Measurements from ENCODE around the gene CLRN3. TPM values are rescaled to one million over a fixed set of nuclear protein-coding genes. Genes with fewer than 3 reads are reported as not detected.

Gene CLRN3
- total RNA-seq, 1 donor from 2014 or later, result not detected

DNA sequence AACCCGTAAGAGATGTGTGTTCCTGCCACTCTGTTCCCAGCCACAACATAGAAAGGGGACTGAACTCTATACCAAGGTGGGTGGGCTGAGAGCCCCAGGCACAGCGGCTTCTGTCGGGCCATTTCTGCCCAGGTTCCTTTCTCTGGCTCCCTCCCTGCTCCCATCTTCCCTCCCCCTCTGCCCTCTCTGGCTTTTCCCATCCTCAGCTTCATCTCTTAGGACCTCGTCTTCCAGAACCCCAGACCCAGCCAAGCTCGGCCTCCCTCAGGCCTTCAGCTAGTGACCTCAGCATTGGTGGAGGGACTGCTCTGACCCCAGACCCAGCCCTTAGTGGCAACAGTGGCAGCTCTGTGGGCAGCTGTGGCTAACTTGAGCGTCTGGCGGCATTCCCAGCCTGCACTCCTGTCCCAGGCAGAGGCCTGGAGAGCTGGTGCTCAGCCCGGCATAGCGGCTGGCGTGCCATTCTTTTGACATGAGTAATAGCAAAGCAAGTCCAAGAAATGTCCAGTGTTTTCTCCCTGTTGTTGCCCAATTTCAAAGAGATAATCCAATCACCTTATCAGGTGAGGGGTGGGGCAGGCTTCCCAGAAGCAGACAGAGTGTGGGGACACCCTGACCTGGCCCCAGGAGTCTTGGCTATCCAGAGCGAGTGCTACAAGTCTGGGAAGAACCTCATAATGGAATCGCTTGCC is 30.1 kb upstream of the CLRN3 start:
- H3K9me3 Mint-ChIP-seq, result no peaks in the 10 kb centered on the region

DNA sequence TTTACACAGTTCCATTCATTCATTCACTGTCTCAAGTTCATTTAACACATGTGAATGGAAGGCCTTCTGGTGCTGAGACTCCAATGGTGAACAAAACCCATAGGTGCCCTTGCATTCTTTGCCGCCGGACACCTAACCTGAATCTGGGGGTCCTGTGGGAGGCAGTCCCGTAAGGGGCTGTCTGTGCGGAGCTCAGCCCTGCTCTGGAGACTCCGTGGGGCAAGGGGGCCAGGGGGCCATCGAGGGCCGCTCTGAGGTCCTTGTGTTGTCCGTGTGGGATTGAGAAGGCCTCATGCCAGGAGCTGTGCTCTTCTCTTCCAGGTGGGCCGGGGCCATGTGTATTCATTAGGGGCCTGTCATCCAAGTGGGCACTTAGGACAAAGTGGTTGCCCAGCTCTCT is 29.5 kb upstream of the CLRN3 start:
- H3K4me3 Mint-ChIP-seq, result no peak overlapping the region
- H3K27ac Mint-ChIP-seq, result no peak overlapping the region
- peaks cover 7% of the 10 kb centered on the region for H3K4me1 Mint-ChIP-seq
- no peaks in the 10 kb centered on the region for H3K36me3 Mint-ChIP-seq (ENCODE audit: low read depth)
- intact Hi-C loops (cut with micrococcal nuclease), result no loop called here
- no peak for DNase-seq
- H3K27me3 Mint-ChIP-seq, result peaks cover 3% of the 10 kb centered on the region
- no peaks in the 10 kb centered on the region for H3K9me3 Mint-ChIP-seq

More for the DNA sequence above, 30.1 kb upstream of the CLRN3 start:
- peaks cover 3% of the 10 kb centered on the region for H3K27me3 Mint-ChIP-seq
- no peak for DNase-seq
- H3K27ac Mint-ChIP-seq, result no peak overlapping the region
- intact Hi-C loops (cut with micrococcal nuclease), result no loop called here
- H3K4me1 Mint-ChIP-seq, result peaks cover 7% of the 10 kb centered on the region
- H3K4me3 Mint-ChIP-seq, result no peak overlapping the region
- H3K36me3 Mint-ChIP-seq (ENCODE audit: low read depth), result no peaks in the 10 kb centered on the region

DNA sequence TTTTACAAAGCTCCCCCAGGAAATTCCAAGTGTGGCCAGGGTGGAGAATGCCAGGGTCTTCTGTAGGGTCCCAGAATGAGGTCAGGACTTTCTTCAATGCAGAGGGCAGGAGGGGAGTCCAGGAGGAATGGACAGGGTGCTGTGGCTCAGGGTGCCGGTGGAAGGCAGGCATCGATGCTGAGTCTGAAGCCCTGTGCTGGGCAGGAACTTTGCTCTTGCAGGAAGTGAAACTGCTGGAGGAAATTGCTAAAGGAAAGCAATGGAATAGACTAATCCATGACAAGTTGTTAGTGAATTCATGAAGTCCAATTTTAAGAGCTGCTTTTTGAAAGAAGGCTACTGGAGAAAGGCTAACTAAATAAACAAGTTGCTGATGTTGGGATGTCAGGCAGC is 29.0 kb upstream of the CLRN3 start:
- Mint-ChIP-seq H3K4me1 (peaks cover 7% of the 10 kb centered on the region), H3K27ac (no peak overlapping the region), H3K4me3 (no peak overlapping the region), H3K27me3 (peaks cover 3% of the 10 kb centered on the region), H3K36me3 (ENCODE audit: low read depth) (no peaks in the 10 kb centered on the region), H3K9me3 (no peaks in the 10 kb centered on the region)
- no peak for DNase-seq
- intact Hi-C loops (cut with micrococcal nuclease), result no loop called here

DNA sequence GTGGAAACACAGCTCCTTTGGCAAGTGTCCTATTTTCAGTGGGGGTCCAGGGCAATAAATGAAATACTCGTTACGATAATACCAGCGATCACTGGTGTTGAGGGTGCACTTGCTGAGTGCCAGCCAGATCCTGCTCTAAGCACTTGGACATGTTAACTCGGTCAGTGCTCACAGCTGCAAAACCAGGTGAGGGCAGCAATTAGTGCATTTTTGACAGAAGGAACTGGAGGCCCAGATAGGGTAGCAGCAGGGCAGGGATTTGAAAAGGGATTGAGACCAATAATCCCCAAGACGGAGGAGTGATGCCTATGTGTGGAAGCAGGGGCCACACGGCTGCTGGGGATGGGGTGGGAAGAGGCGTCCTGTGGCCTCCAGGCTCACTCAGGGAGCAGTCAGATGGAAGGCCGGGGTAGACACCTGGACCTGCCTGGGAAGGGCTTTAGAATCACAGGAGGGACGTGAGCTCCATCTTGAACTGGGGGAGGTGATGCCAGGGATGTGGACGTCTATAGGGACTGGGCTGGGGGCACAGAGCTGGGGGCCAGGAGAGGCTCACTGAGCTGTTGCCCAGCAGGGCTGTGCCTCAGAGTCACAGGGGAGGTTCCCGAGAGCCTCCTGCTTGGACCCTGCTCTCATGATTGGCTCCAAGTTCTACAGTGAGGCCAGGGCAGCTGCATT is 28.5 kb upstream of the CLRN3 start:
- no peak for DNase-seq
- intact Hi-C loops (cut with micrococcal nuclease), result no loop called here
- Mint-ChIP-seq H3K36me3 (ENCODE audit: low read depth) (no peaks in the 10 kb centered on the region), H3K9me3 (no peaks in the 10 kb centered on the region), H3K4me3 (no peak overlapping the region), H3K27me3 (no peaks in the 10 kb centered on the region), H3K4me1 (peaks cover 6% of the 10 kb centered on the region), H3K27ac (no peak overlapping the region)

DNA sequence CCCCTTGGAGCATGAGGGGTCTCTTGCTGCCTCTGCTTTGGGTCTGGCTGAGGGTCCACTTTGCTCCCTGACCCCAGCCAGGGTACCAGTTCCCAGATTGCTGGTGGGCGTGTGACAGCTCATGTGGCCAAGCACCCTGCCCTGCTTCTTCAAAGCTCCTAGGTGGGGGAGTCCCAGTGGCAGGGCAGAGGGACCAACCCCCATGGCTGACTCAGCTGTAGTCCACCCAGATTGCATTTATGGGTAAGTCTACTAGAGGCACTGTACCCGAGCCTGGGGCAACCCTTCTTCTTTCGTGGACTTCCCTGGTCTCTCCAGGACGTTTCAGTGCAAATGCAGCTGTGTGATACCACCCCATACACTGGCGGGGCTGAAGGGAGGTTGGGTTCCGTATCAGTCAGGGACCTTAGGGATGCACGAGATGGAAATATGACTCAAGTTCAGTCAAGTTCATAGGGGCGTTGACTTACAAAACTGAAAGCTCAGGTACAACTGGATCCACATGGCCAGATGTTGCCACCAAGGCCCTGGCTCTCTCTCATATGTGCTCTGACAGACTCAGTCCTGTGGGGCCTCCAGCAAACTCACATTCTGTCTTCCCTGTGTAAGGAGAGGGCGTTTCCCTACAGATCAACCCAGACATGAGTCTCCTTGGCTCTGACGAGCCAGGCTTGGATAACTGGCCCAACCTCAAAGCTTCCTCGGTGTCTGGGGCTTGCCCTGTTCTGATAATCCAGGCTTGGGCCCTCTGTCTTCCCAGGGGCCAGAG is 27.7 kb upstream of the CLRN3 start:
- DNase-seq, result no peak
- H3K9me3 Mint-ChIP-seq, result no peaks in the 10 kb centered on the region
- H3K4me1 Mint-ChIP-seq, result peaks cover 6% of the 10 kb centered on the region
- H3K4me3 Mint-ChIP-seq, result no peak overlapping the region
- H3K27ac Mint-ChIP-seq, result no peak overlapping the region
- H3K27me3 Mint-ChIP-seq, result no peaks in the 10 kb centered on the region
- intact Hi-C loops (cut with micrococcal nuclease), result no loop called here
- no peaks in the 10 kb centered on the region for H3K36me3 Mint-ChIP-seq (ENCODE audit: low read depth)

DNA sequence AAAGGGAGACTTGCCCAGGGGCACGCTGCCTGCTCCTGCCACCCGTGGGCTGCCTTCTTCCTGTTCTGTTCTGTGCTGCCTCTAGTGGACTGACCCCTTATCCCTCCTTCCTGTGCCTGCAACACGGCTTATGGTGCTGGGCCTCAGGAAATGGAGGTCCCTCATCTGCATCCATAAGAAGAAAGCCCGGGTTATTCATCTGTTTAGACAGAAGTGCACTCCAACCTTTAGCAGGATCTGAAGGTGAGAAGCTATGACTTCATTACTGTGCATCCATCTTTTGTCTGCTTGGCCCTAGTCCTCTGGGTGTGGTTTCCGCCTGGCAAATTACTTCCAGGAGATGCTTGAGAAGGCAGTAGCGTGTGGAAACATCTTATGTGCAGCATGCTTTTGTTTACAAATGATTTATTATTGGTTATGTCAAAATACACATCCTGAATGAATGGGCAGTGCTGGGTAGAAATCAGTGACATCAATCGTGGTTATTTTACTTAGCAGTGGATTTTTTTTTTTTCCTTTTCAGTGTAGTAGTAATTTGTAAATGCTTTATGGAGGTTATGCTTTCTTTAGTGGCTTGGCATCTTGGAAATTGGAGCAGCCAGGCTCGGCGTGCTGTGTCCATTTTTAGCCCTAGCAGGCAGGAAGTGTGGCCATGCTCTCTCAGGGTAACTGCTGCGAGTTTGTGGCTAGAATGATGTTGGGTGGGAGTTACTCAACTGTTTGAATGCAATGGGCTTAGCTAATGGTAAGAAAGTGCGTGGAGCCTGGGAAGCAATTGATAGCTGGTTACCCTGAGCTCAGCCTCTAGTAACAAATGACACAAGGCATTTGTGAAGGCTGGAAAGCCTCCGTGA is 26.9 kb upstream of the CLRN3 start:
- no peaks in the 10 kb centered on the region for H3K36me3 Mint-ChIP-seq (ENCODE audit: low read depth)
- no peaks in the 10 kb centered on the region for H3K9me3 Mint-ChIP-seq
- no peak overlapping the region for H3K4me3 Mint-ChIP-seq
- no peaks in the 10 kb centered on the region for H3K27me3 Mint-ChIP-seq
- H3K4me1 Mint-ChIP-seq, result peaks cover 4% of the 10 kb centered on the region
- intact Hi-C loops (cut with micrococcal nuclease), result no loop called here
- no peak overlapping the region for H3K27ac Mint-ChIP-seq
- no peak for DNase-seq

DNA sequence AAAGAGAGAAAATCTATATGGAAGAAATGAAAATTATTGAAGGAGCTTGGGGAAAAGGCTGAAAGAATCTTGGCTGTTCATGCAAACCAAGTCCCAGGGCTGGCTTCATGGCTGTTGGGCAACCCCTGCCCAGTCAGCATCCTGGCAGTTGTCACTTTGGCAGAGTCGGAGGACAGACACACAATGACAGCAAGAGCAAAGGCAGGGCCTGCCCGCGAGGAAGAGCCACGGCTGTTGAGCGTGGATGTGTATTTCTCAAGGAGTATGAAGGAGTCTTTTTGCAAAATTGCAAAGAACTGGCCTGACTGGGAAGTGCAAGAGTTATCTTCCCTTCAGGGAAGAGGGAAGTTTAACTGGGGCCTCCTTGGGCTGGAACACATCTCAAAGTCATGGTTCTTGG is 25.8 kb upstream of the CLRN3 start:
- Mint-ChIP-seq H3K4me3 (no peak overlapping the region), H3K4me1 (peaks cover 4% of the 10 kb centered on the region), H3K27ac (no peak overlapping the region), H3K9me3 (no peaks in the 10 kb centered on the region), H3K36me3 (ENCODE audit: low read depth) (no peaks in the 10 kb centered on the region), H3K27me3 (no peaks in the 10 kb centered on the region)
- intact Hi-C loops (cut with micrococcal nuclease), result no loop called here
- no peak for DNase-seq

DNA sequence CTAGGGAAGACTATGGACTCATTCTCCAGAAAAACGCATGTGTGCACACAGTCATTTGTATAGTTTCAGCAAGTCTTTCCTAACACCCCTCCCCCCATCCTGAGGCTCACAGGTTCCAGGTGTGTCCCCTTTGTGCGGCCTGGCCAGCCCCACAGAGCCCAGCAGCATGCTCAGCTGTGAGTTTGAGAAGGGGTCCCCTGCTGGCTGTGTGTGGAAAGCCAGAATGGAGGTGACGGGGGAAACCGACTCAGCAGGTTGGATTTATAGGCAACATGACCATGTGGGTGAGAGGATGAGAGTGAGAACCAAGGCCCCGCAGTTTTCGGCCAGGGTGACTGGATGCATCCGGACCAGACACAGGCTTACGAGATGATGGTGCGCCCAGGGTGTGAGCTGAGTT is 24.1 kb upstream of the CLRN3 start:
- H3K36me3 Mint-ChIP-seq (ENCODE audit: low read depth), result no peaks in the 10 kb centered on the region
- no peak overlapping the region for H3K27ac Mint-ChIP-seq
- H3K9me3 Mint-ChIP-seq, result no peaks in the 10 kb centered on the region
- peaks cover 4% of the 10 kb centered on the region for H3K4me1 Mint-ChIP-seq
- no peak overlapping the region for H3K4me3 Mint-ChIP-seq
- no peaks in the 10 kb centered on the region for H3K27me3 Mint-ChIP-seq
- no peak for DNase-seq
- intact Hi-C loops (cut with micrococcal nuclease), result no loop called here

DNA sequence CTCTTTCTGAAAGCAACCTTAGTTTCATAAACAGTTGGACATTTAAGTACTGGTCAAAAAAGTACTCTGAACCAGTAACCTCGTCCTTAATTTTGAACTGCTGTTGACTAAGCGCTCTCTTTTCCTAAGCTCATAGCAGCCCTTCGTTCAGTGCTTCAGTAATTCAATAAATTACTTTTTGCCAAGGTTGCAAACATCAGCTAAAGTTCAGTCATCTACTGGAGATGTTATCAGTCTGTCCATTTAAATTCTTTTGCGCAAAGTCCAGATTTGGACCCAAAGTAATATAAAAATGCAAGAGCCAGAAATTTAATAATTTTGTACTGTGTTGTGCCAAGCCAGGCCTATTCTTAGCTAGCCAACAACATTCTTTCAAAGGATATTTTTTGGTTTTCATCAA is 22.6 kb upstream of the CLRN3 start:
- Mint-ChIP-seq H3K4me3 (no peak overlapping the region), H3K27me3 (peaks cover under 1% of the 10 kb centered on the region), H3K9me3 (no peaks in the 10 kb centered on the region), H3K27ac (no peak overlapping the region), H3K36me3 (ENCODE audit: low read depth) (no peaks in the 10 kb centered on the region), H3K4me1 (peaks cover 4% of the 10 kb centered on the region)
- intact Hi-C loops (cut with micrococcal nuclease), result no loop called here
- no peak for DNase-seq

DNA sequence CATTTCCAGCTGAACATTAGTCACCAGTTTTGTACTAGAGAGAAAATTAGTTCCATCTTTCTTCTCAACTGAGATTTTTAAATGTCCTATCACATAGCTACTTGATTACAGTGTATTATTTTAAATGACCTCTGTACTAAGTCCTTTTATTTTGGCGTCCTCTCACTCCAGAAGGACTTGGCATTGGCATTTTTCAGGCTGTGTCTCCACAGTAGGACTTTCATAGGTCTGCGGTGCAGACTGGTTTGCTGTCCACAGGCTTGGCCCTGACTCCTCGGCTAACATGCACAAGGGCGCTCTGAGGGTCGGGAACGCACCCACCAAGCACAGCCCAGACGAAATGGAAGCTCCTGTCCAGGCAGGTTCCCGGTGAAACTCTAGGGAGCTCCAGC is 20.6 kb upstream of the CLRN3 start:
- Mint-ChIP-seq H3K27me3 (peaks cover 16% of the 10 kb centered on the region), H3K36me3 (ENCODE audit: low read depth) (no peaks in the 10 kb centered on the region), H3K4me3 (no peak overlapping the region), H3K9me3 (no peaks in the 10 kb centered on the region), H3K4me1 (no peaks in the 10 kb centered on the region), H3K27ac (no peak overlapping the region)
- DNase-seq, result no peak
- intact Hi-C loops (cut with micrococcal nuclease), result no loop called here

DNA sequence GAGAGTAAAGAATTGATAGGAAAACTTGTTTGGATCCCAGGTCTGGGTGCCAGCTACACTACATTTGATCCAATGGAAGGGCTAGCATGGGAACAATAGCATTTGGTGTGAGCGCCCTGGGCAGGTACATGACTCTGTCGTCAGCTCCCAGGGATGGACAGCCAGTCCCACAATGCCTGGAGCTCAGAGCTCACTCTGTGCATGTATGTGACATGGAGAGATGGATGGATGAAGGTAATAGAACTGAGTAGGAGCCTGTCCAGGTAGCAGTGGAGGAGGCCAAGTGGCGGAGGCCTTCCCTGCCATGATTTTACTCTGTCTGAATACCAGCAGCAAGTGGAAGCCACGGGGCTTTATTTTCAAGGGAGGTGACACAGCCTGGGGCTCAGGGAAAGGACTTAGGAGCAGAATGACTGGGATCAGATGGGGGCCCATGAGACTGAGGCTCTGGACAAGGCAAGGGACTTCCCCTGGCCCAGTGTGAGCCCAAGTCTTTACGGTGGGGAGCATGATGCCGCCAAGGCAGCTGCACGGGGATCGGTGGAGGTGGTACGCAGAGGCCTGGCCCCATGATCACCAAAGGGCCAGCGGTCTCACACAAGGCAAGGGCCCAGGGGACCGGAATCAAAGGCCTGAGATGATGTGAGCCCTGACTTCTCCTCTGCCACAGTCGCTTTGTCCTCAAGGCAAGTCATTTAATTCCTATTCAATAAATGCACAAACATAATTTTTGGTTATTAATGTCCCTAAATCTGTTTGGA is 20.0 kb upstream of the CLRN3 start:
- Mint-ChIP-seq H3K4me3 (no peak overlapping the region), H3K4me1 (no peaks in the 10 kb centered on the region), H3K27ac (no peak overlapping the region), H3K36me3 (ENCODE audit: low read depth) (no peaks in the 10 kb centered on the region), H3K27me3 (peaks cover 20% of the 10 kb centered on the region), H3K9me3 (no peaks in the 10 kb centered on the region)
- DNase-seq, result no peak
- intact Hi-C loops (cut with micrococcal nuclease), result no loop called here

DNA sequence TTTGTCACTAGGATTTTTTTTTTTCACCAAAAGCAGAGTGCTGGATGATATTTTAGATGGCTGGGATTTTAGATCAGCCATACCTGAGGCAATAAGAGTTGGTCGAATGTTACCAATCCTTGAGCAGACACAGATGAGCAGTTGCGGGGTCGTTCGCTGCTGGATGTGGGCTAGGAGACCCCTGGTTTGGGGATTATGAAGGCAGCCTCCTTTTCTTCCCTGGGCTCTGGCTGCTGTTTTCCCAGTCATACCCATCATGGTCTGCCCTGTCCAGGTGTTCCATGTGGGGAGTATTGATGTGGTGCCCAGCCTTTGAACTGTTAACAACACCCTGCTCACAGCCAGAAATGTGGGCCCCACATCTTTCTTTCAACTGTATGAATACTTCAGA is 19.1 kb upstream of the CLRN3 start:
- no peaks in the 10 kb centered on the region for H3K4me1 Mint-ChIP-seq
- DNase-seq, result no peak
- no peaks in the 10 kb centered on the region for H3K36me3 Mint-ChIP-seq (ENCODE audit: low read depth)
- H3K9me3 Mint-ChIP-seq, result no peaks in the 10 kb centered on the region
- H3K27me3 Mint-ChIP-seq, result peaks cover 21% of the 10 kb centered on the region
- H3K27ac Mint-ChIP-seq, result no peak overlapping the region
- no peak overlapping the region for H3K4me3 Mint-ChIP-seq
- intact Hi-C loops (cut with micrococcal nuclease), result no loop called here

DNA sequence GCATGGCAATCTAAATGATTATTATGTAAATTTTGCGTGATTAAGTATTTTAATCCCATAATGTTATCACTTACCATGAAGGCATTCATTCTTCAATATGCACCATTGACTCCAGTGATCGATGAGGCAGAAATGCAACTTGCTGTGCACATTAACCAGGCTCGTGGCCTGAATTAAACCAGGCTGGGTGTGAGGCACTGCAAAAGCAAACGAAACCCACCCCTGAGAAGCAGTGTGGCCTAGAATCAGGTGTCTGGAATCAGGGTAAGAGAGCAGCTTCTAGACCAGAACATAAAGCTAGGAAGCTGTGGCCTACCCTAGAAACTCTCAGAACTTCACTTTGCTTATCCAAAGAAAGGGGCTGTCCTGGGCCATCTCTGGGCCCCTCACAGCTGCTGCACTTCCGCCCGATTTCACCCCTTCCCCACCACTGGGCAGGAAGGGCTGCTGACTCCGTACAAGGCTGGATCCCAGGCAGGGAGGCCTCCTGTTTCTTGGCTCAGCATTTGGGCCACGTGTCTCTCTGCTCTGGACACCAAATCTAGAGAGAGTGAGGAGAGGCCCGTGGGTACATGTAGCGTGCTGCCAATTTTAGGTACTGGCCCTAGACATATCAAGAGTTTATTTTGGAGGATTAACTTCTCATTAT is 18.6 kb upstream of the CLRN3 start:
- Mint-ChIP-seq H3K27me3 (peaks cover 25% of the 10 kb centered on the region), H3K27ac (no peak overlapping the region), H3K4me1 (no peaks in the 10 kb centered on the region), H3K9me3 (no peaks in the 10 kb centered on the region), H3K4me3 (no peak overlapping the region), H3K36me3 (ENCODE audit: low read depth) (no peaks in the 10 kb centered on the region)
- intact Hi-C loops (cut with micrococcal nuclease), result no loop called here
- no peak for DNase-seq
